ENCODE data around the gene CHMP1A. TPM values are rescaled to one million over a fixed set of nuclear protein-coding genes. Genes with fewer than 3 reads are reported as not detected.

Gene CHMP1A
- total RNA-seq, 1 experiment from 2014 or later = 108 TPM

- Histone ChIP-seq H3K4me2 (ENCODE audit: low read length) (no peak overlapping the region), H3K9me3 (ENCODE audit: low read length) (no peaks in the 10 kb centered on the region), H3K4me3 (ENCODE audit: low read length) (no peak overlapping the region), H4K20me1 (ENCODE audit: low read length) (no peaks in the 10 kb centered on the region), H3K79me2 (ENCODE audit: low read length) (no peaks in the 10 kb centered on the region), H3K9me2 (replicated peaks; ENCODE audit: low read length) (no peaks in the 10 kb centered on the region), H3K27ac (ENCODE audit: low read length) (no peak overlapping the region), H3K4me1 (ENCODE audit: insufficient read depth, low read length) (no peaks in the 10 kb centered on the region), H3F3A (ENCODE audit: low read length, unreplicated experiment) (no peaks in the 10 kb centered on the region), H2AFZ (ENCODE audit: low read length) (0 out of 2 replicates have a peak overlapping the region, but pooled peaks have one; percentile 22), H3K36me3 (ENCODE audit: low read depth, low read length) (no peaks in the 10 kb centered on the region), H3K27me3 (ENCODE audit: low read length) (no peaks in the 10 kb centered on the region), H3K9ac (ENCODE audit: low read length) (no peak overlapping the region)
- ChIA-PET POLR2A (ENCODE audit: unreplicated experiment) (no interaction called here), CTCF (no interaction called here)
- BruUV-seq (replicated peaks) = no TSS peak
- no peak for TF ChIP-seq EZH2 (IDR thresholded peaks at IDR 0.05; ENCODE audit: low read length, unreplicated experiment)
- TF ChIP-seq EZH2phosphoT487 (IDR thresholded peaks at IDR 0.05; ENCODE audit: borderline replicate concordance, low read length) = no peak
- TF ChIP-seq CTCF (conservative IDR thresholded peaks at IDR 0.05; ENCODE audit: low read depth, low read length) = no peak
- intact Hi-C loops (cut with micrococcal nuclease) = no loop called here
- no peak for DNase-seq
- ATAC-seq = no peak; the same call in 1 of the 2 replicates
Observed at GRCh38 chr16:89623511-89624261, 33.8 kb downstream of the CHMP1A start.

- no peak for ATAC-seq
- POLR2A ChIA-PET (ENCODE audit: unreplicated experiment) = no interaction called here
Observed at GRCh38 chr16:89621698-89622409, 35.7 kb downstream of the CHMP1A start.

More at GRCh38 chr16:89621698-89622409, 35.7 kb downstream of the CHMP1A start:
- Histone ChIP-seq H3K9me3 (ENCODE audit: low read length) (no peaks in the 10 kb centered on the region), H3K36me3 (ENCODE audit: low read depth, low read length) (no peaks in the 10 kb centered on the region), H3F3A (ENCODE audit: low read length, unreplicated experiment) (no peaks in the 10 kb centered on the region), H3K9me2 (replicated peaks; ENCODE audit: low read length) (no peaks in the 10 kb centered on the region), H4K20me1 (ENCODE audit: low read length) (no peaks in the 10 kb centered on the region), H3K4me3 (ENCODE audit: low read length) (no peak overlapping the region), H3K27me3 (ENCODE audit: low read length) (no peaks in the 10 kb centered on the region), H3K9ac (ENCODE audit: low read length) (no peak overlapping the region), H3K4me1 (ENCODE audit: insufficient read depth, low read length) (no peaks in the 10 kb centered on the region), H2AFZ (ENCODE audit: low read length) (no peak overlapping the region), H3K27ac (ENCODE audit: low read length) (no peak overlapping the region), H3K4me2 (ENCODE audit: low read length) (no peak overlapping the region), H3K79me2 (ENCODE audit: low read length) (no peaks in the 10 kb centered on the region)
- no peak for DNase-seq
- CTCF ChIA-PET = interaction anchor here (0.6 kb wide), 1 partner anchor 80 kb away, joined by 8 read pairs; the partner anchor contains the start of gene SPATA2L
- BruUV-seq (replicated peaks) = no TSS peak
- TF ChIP-seq EZH2 (IDR thresholded peaks at IDR 0.05; ENCODE audit: low read length, unreplicated experiment) = no peak
- TF ChIP-seq CTCF (conservative IDR thresholded peaks at IDR 0.05; ENCODE audit: low read depth, low read length) = no peak
- no peak for TF ChIP-seq EZH2phosphoT487 (IDR thresholded peaks at IDR 0.05; ENCODE audit: borderline replicate concordance, low read length)
- intact Hi-C loops (cut with micrococcal nuclease) = no loop called here

Measured in PC-3 (cell line).